Breast epithelium (tissue), 3 donors: ENCODE results near the gene MMP10.

Source experiments
- CTCF ChIP-seq, 3 donors: fragments of 450-650 bp; IDR thresholded peaks; one replicate each; pipeline ENCODE4 v1.5.1; 2016 to 2017; ENCODE audit warnings: antibody characterized with exemption in 3 of 3, mild to moderate bottlenecking in 3 of 3, moderate library complexity in 3 of 3
- POLR2A ChIP-seq: fragments of 450-650 bp; IDR thresholded peaks from one replicate; pipeline ENCODE4 v1.6.1; 2016; ENCODE audit warnings: antibody characterized with exemption, mild to moderate bottlenecking, moderate library complexity
- POLR2AphosphoS5 ChIP-seq, 3 donors: sonication (generic); formaldehyde crosslinking; IDR thresholded peaks; one replicate each; pipeline ENCODE4 v1.6.1; 2017; ENCODE audit warnings: antibody characterized with exemption in 3 of 3

- TF ChIP-seq CTCF (IDR thresholded peaks at IDR 0.05) (no peak), POLR2A (no peak), POLR2AphosphoS5 (IDR thresholded peaks at IDR 0.05) (no peak)
These were observed 52.5 kb downstream of the MMP10 start for GRCh38 chr11:102727890-102728289.
